AG08396 (cell line): ENCODE measurements around the gene IFNK.

Experiments used
- DNase-seq: peaks from one replicate; pipeline ENCODE4 v3.0.0; 2012; ENCODE audit warnings: low spot score, mixed read lengths

IFNK gene

GRCh38 chr9:27573634-27574590, 49.8 kb downstream of the IFNK start:
- DNase-seq = peak; percentile 92
